GM21619 (cell line): ENCODE results near the gene EML6.

ENCODE experiments used
- ATAC-seq: cut with Tn5 transposase; IDR thresholded peaks from one replicate; pipeline ENCODE4 v1.9.1; 2021; ENCODE audit not compliant: unreplicated experiment

The EML6 gene

GRCh38 chr2:54904836-54905235, 181.4 kb downstream of the EML6 start:
- no peak for ATAC-seq

- ATAC-seq, result no peak
Measured at GRCh38 chr2:54906716-54907115, 183.3 kb downstream of the EML6 start.

- ATAC-seq, result no peak
Measured at GRCh38 chr2:54907663-54908062, 184.2 kb downstream of the EML6 start.

- ATAC-seq, result no peak
Measured at GRCh38 chr2:54908591-54908990, 185.1 kb downstream of the EML6 start.

GRCh38 chr2:54909001-54909400, 185.5 kb downstream of the EML6 start:
- ATAC-seq, result no peak

GRCh38 chr2:54912305-54912704, 188.8 kb downstream of the EML6 start:
- no peak for ATAC-seq

GRCh38 chr2:54912893-54913292, 189.4 kb downstream of the EML6 start:
- no peak for ATAC-seq

GRCh38 chr2:54914637-54915036, 191.2 kb downstream of the EML6 start:
- no peak for ATAC-seq

- no peak for ATAC-seq
Measured at GRCh38 chr2:54915101-54915500, 191.6 kb downstream of the EML6 start.

- no peak for ATAC-seq
Measured at GRCh38 chr2:54916637-54917036, 193.2 kb downstream of the EML6 start.

GRCh38 chr2:54918647-54919280, 195.3 kb downstream of the EML6 start:
- ATAC-seq, result no peak

GRCh38 chr2:54920660-54921059, 197.2 kb downstream of the EML6 start:
- ATAC-seq, result no peak

- ATAC-seq, result no peak
Measured at GRCh38 chr2:54924121-54924520, 200.7 kb downstream of the EML6 start.

- no peak for ATAC-seq
Measured at GRCh38 chr2:54925022-54925421, 201.6 kb downstream of the EML6 start.

GRCh38 chr2:54927085-54927750, 203.8 kb downstream of the EML6 start:
- ATAC-seq, result no peak

GRCh38 chr2:54927751-54928615, 204.5 kb downstream of the EML6 start:
- ATAC-seq, result no peak

- ATAC-seq, result no peak
Measured at GRCh38 chr2:54928719-54929118, 205.3 kb downstream of the EML6 start.

- ATAC-seq, result no peak
Measured at GRCh38 chr2:54931473-54931872, 208.0 kb downstream of the EML6 start.

- no peak for ATAC-seq
Measured at GRCh38 chr2:54935389-54935788, 211.9 kb downstream of the EML6 start.

- no peak for ATAC-seq
Measured at GRCh38 chr2:54936766-54937165, 213.3 kb downstream of the EML6 start.

GRCh38 chr2:54939446-54940118, 216.1 kb downstream of the EML6 start:
- no peak for ATAC-seq
